Chondrocyte (in vitro differentiated cells): ENCODE results near the gene TMEM178A. TPM values are rescaled to one million over a fixed set of nuclear protein-coding genes. Genes with fewer than 3 reads are reported as not detected.

Experiments used
- DNase-seq: peaks from one replicate; pipeline ENCODE4 v3.0.0; 2021; ENCODE audit warnings: mixed read lengths, low spot score
- H3K27ac Mint-ChIP-seq: one replicate; pipeline ENCODE4 v1.8.0; 2021; ENCODE audit warnings: mild to moderate bottlenecking, moderate library complexity, mixed read lengths; ENCODE audit not compliant: unreplicated experiment
- H3K27me3 Mint-ChIP-seq: 2 replicates; pipeline ENCODE4 v1.8.0; 2021; ENCODE audit warnings: low read depth, mixed read lengths
- H3K36me3 Mint-ChIP-seq: 2 replicates; pipeline ENCODE4 v1.8.0; 2021; ENCODE audit warnings: low read depth, mixed read lengths
- H3K4me1 Mint-ChIP-seq: 2 replicates; pipeline ENCODE4 v1.8.0; 2021; ENCODE audit warnings: low read depth, mild to moderate bottlenecking, mixed read lengths
- H3K4me3 Mint-ChIP-seq: one replicate; pipeline ENCODE4 v1.8.0; 2021; ENCODE audit warnings: mild to moderate bottlenecking, moderate library complexity, mixed read lengths; ENCODE audit not compliant: unreplicated experiment
- H3K9me3 Mint-ChIP-seq: 2 replicates; pipeline ENCODE4 v1.8.0; 2021; ENCODE audit warnings: low read depth, mixed read lengths
- CTCF ChIP-seq: fragments of 200-600 bp; sonication (generic); IDR thresholded peaks from 2 replicates; pipeline ENCODE4 v1.5.0; 2021; ENCODE audit warnings: antibody characterized with exemption, mild to moderate bottlenecking, moderate library complexity
- total RNA-seq: library from RNA; stranded (reverse); gene quantifications from 3 replicates; pipeline ENCODE4 v1.2.1, GENCODE V29; 2021

The TMEM178A gene
- total RNA-seq, 1 donor from 2014 or later = 1.3 TPM

GRCh38 chr2:39631256-39631655, 34.5 kb upstream of the TMEM178A start:
- TF ChIP-seq CTCF = no peak
- no peak for DNase-seq
- no peak overlapping the region for H3K27ac Mint-ChIP-seq
- no peaks in the 10 kb centered on the region for H3K36me3 Mint-ChIP-seq
- H3K4me1 Mint-ChIP-seq = peaks cover 9% of the 10 kb centered on the region
- no peaks in the 10 kb centered on the region for H3K9me3 Mint-ChIP-seq
- H3K4me3 Mint-ChIP-seq = no peak overlapping the region
- H3K27me3 Mint-ChIP-seq = no peaks in the 10 kb centered on the region

- H3K4me3 Mint-ChIP-seq = no peak overlapping the region
- H3K27ac Mint-ChIP-seq = no peak overlapping the region
- H3K27me3 Mint-ChIP-seq = no peaks in the 10 kb centered on the region
- no peak for DNase-seq
- peaks cover 9% of the 10 kb centered on the region for H3K4me1 Mint-ChIP-seq
- no peaks in the 10 kb centered on the region for H3K36me3 Mint-ChIP-seq
- H3K9me3 Mint-ChIP-seq = no peaks in the 10 kb centered on the region
- TF ChIP-seq CTCF = no peak
Observed at GRCh38 chr2:39631718-39632117, 34.0 kb upstream of the TMEM178A start.

- Mint-ChIP-seq H3K27me3 (no peaks in the 10 kb centered on the region), H3K36me3 (no peaks in the 10 kb centered on the region), H3K9me3 (no peaks in the 10 kb centered on the region), H3K4me3 (no peak overlapping the region), H3K27ac (no peak overlapping the region), H3K4me1 (peaks cover 9% of the 10 kb centered on the region)
- no peak for DNase-seq
- no peak for TF ChIP-seq CTCF
Observed at GRCh38 chr2:39632876-39633275, 32.8 kb upstream of the TMEM178A start.

- no peak overlapping the region for H3K27ac Mint-ChIP-seq
- peaks cover 9% of the 10 kb centered on the region for H3K4me1 Mint-ChIP-seq
- no peak for TF ChIP-seq CTCF
- no peak for DNase-seq
- no peaks in the 10 kb centered on the region for H3K27me3 Mint-ChIP-seq
- H3K9me3 Mint-ChIP-seq = no peaks in the 10 kb centered on the region
- no peaks in the 10 kb centered on the region for H3K36me3 Mint-ChIP-seq
- H3K4me3 Mint-ChIP-seq = no peak overlapping the region
Observed at GRCh38 chr2:39636306-39636705, 29.4 kb upstream of the TMEM178A start.

GRCh38 chr2:39638581-39638980, 27.1 kb upstream of the TMEM178A start:
- Mint-ChIP-seq H3K27ac (no peak overlapping the region), H3K9me3 (no peaks in the 10 kb centered on the region), H3K27me3 (no peaks in the 10 kb centered on the region), H3K4me1 (peaks cover 11% of the 10 kb centered on the region), H3K4me3 (no peak overlapping the region), H3K36me3 (no peaks in the 10 kb centered on the region)
- no peak for DNase-seq
- TF ChIP-seq CTCF = no peak
